Astrocyte of the spinal cord (primary cell): ENCODE results near the gene ERICH2.
"Not testable (repeated sequence)": the region's sequence is repeated elsewhere in the genome, so short reads cannot be mapped to it uniquely, and the experiment has no call there.

Experiments used
- DNase-seq: peaks from one replicate; pipeline ENCODE4 v3.0.0; 2011; ENCODE audit warnings: low read depth, low spot score
- H3K4me3 ChIP-seq: 2 replicates; pipeline ENCODE4 v1.5.1; 2011; ENCODE audit warnings: low read depth, mild to moderate bottlenecking, low read length, moderate library complexity
- in situ Hi-C: cut with HindIII; loops from 2 replicates; pipeline ENCODE4 v1.10.0; 2017; ENCODE audit warnings: low sequenced_read_pairs
- TF ChIP-seq, protein P1 (sequence below): IDR thresholded peaks from 2 replicates; pipeline ENCODE4 v1.5.1; 2012; ENCODE audit warnings: low read depth, mild to moderate bottlenecking, low read length, inconsistent platforms

The ERICH2 gene, protein sequence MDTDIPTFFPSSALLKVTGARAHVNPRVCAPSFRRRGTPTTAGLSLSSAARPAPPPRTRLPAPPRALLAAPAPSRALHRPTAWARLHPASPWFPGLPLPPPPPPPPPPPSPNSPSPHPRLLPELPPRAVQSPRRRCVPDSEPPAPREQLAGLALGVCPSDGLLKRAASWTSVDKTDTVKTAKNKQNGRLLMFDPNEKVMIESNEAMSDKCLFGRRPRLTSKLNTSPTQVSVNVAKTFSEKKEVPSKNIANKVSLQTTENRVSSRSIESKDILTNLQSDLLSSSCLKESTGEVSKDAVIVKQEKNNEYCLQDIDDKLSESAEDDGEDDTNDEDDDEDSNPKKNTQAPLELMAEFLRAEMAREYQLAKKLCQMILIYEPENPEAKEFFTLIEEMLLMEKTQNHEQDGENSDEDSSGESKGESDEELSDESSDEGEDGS

DNA sequence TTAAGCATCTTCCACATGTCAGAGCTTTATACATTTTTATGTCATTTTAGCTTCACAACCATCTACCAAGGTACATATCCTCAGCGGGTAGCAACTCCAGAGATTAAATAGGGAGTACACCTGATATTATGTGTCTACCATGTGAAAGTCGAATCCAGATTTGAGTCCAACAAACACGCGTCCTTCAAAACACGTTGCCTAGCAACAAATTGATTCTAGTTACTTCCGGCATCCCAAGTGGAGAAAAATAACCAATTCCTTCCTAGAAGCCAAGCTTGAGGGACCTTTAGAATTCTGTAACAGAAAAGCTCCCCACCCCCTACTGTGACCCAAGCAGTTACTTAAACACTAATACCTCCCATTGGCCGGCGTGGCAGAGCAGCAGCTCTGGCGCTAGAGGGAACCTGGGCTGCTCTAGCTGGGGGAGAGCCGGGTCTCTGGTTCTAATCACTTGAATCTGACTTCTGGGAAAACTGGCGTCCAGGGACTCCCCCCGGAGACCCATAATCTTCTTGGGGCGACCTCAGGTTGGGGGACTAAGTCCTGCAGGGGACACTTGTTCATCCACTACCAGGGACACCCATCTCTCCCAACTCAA lies at the start of gene ERICH2:
Gene ERICH2 (plus strand): TSS at position 371 of the 598 bp plus-strand sequence. CDS start 304 bp downstream, outside the sequence.
- H3K4me3 ChIP-seq = peak within 1 kb of the TSS; percentile 65
- in situ Hi-C loops = no loop called here
- peak; percentile 40 for DNase-seq
- TF ChIP-seq, protein P1, sequence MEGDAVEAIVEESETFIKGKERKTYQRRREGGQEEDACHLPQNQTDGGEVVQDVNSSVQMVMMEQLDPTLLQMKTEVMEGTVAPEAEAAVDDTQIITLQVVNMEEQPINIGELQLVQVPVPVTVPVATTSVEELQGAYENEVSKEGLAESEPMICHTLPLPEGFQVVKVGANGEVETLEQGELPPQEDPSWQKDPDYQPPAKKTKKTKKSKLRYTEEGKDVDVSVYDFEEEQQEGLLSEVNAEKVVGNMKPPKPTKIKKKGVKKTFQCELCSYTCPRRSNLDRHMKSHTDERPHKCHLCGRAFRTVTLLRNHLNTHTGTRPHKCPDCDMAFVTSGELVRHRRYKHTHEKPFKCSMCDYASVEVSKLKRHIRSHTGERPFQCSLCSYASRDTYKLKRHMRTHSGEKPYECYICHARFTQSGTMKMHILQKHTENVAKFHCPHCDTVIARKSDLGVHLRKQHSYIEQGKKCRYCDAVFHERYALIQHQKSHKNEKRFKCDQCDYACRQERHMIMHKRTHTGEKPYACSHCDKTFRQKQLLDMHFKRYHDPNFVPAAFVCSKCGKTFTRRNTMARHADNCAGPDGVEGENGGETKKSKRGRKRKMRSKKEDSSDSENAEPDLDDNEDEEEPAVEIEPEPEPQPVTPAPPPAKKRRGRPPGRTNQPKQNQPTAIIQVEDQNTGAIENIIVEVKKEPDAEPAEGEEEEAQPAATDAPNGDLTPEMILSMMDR = peak; percentile 32

DNA sequence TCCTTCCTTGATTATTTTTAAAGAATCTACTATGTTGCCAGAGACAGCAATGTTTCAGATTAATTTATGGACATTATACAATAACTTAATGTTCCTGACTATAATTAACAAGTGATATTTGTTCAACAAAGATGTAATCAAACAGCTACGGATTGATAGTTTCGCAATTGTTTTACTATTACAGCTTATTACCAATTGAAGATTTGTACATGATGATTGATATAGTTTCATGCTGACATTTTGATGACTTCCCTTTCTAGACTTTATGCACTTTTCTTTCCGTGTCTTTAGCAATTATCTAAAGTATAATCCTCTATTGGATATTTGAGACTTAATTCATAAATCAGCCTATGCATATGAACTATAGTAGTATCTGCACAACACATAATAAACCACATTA lies 48.5 kb upstream of the ERICH2 start:
- DNase-seq = no peak
- in situ Hi-C loops = no loop called here
- H3K4me3 ChIP-seq = no peak overlapping the region
- TF ChIP-seq, protein P1 = no peak

DNA sequence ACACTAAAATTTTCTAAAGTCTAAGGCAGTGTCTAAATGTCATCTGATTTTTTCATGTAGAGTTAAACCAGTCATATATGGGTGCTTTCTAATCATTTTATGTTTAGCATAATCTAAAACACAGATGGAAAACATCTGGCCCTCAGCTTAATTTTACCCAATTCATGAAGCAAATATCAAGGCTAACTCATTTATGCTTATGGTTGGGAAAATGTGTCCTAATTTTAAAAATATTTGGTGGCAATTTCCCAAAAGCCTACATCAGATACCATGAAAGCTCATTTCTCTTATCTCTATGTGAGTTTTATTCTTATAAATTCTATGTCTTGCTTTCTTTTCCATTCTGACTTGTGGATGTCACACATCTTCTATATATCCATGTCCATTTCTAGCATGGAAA lies 47.9 kb upstream of the ERICH2 start:
- DNase-seq = no peak
- in situ Hi-C loops = no loop called here
- no peak overlapping the region for H3K4me3 ChIP-seq
- TF ChIP-seq, protein P1 = no peak

DNA sequence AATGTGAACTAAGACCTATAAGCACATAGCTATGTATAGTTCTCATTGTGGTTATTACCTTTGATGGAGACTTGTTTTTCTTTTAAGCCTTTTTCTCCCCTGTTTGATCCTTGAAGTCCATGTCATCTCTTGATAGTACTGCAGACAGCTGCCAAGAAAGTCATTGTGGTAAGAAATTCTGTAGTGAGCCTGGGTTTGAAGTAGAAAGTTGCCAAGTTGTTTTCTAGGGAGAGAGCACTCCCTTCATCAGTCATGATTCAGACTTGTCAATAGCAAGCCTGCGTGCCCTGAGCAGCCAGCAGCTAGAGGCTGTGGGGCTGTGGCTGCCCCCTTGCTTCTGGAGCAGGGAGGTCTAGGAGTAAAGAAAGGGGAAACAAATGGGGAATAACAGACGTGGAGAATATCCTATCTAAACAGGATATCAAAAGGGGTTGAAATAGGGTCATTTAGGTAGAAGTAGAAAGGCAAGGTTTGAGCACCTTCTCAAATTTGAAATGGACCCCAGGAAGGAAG lies 46.7 kb upstream of the ERICH2 start:
- H3K4me3 ChIP-seq = no peak overlapping the region
- in situ Hi-C loops = no loop called here
- no peak for DNase-seq
- TF ChIP-seq, protein P1 = no peak

DNA sequence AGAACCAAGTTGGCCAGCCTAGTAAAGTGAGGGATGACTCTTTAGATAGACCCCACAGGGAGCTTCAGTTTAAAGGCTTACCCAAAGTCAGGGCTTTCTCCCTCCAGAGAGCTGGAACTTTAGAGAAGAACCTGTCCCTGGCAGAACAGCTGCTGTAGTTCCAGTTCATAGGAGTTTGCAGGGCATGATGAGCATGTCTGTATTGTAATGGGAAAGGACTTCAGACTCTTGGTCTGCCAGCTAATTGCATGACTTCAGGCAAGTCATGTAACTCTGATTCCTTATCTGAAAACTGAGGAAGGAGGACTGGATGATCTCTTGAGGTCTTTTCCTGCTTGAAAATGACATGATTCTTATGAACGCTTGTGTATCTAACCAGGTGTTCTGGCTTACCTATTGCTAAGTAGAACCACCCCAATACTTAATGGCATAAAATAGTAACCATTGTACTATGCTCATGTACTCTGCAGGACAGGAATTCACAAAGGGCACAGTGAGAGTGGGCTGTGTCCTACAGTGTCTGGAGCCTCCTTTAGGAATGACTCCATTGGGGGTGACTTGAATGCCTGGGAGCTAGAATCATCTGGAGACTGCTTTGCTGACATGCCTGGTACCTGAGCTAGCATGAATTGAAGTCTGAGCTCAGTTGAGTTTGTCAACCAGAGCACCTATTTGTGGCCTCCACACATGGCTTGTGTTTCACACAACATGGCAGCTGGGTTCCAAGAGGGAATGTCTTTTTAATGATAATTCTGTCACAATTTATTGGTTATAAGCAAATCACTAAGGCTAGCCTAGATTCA lies 36.2 kb upstream of the ERICH2 start:
- no peak overlapping the region for H3K4me3 ChIP-seq
- no peak for DNase-seq
- in situ Hi-C loops = no loop called here
- TF ChIP-seq, protein P1 = no peak

DNA sequence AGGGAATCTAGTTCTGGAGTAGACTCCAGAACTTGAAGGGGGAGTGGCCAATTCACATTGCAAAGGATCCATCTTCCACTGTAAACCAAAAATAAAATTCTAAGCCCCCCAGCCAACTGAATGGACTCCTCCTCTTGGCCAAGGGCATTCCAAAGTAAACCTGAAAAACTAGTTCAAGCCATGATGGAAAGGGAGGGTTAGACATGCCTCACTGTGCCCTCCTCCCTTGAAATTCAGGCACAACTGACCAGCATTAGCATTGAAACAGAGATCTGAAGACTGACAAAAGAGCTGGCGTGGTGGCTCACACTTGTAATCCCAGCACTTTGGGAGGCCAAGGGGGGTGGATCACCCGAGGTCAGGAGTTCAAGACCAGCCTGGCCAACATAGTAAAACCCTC lies 35.6 kb upstream of the ERICH2 start:
- in situ Hi-C loops, DNase-seq, H3K4me3 ChIP-seq: not testable (repeated sequence)
